Breast epithelium (tissue), 4 donors: ENCODE results near the gene EMILIN2. TPM values are rescaled to one million over a fixed set of nuclear protein-coding genes. Genes with fewer than 3 reads are reported as not detected.

Experiments used
- DNase-seq, 2 donors: peaks; one replicate each; pipeline ENCODE4 v3.0.0-alpha.2; 2019; ENCODE audit warnings: low spot score in 2 of 2
- H3K27ac ChIP-seq, 2 donors: fragments of 200-600 bp; sonication (generic) in 1 of 2; one replicate each; pipeline ENCODE4 v1.5.1; 2016 to 2019; ENCODE audit warnings: mild to moderate bottlenecking in 1 of 2
- H3K27me3 ChIP-seq, 2 donors: fragments of 200-600 bp; sonication (generic) in 1 of 2; one replicate each; pipeline versions ENCODE4 v1.5.1 to v1.6.0; 2017 to 2019; ENCODE audit warnings: control low read depth in 1 of 2, mild to moderate bottlenecking in 1 of 2
- H3K36me3 ChIP-seq: fragments of 200-600 bp; one replicate; pipeline ENCODE4 v1.5.1; 2019
- H3K4me1 ChIP-seq, 2 donors: fragments of 200-600 bp; sonication (generic); one replicate each; pipeline ENCODE4 v1.5.1; 2016 to 2019; ENCODE audit warnings: control low read depth in 1 of 2
- H3K4me3 ChIP-seq, 3 donors: fragments of 200-600 bp; sonication (generic); 1 replicate in 2 of 3; 2 replicates in 1 of 3; pipeline ENCODE4 v1.5.1; 2016 to 2019; ENCODE audit warnings: mild to moderate bottlenecking in 3 of 3, moderate library complexity in 2 of 3
- H3K9me3 ChIP-seq, 2 donors: fragments of 200-600 bp; sonication (generic) in 1 of 2; one replicate each; pipeline ENCODE4 v1.5.1; 2016 to 2019; ENCODE audit warnings: control low read depth in 1 of 2
- POLR2A ChIP-seq: fragments of 450-650 bp; IDR thresholded peaks from one replicate; pipeline ENCODE4 v1.6.1; 2016; ENCODE audit warnings: antibody characterized with exemption, mild to moderate bottlenecking, moderate library complexity
- POLR2AphosphoS5 ChIP-seq, 3 donors: sonication (generic); formaldehyde crosslinking; IDR thresholded peaks; one replicate each; pipeline ENCODE4 v1.6.1; 2017; ENCODE audit warnings: antibody characterized with exemption in 3 of 3
- intact Hi-C: fragments of 100-400 bp; cut with DNase I; formaldehyde crosslinking; loops from one replicate; pipeline ENCODE4 v1.15.1; 2023; ENCODE audit warnings: low total_unique reads
- total RNA-seq, 3 donors: library from RNA; depleted of rRNA; stranded (reverse); fragments of >200 nt; gene quantifications; one replicate each; pipeline ENCODE4 v1.1.0, GENCODE V29; 2016
- TF ChIP-seq, protein P1 (sequence below), 3 donors: fragments of 450-650 bp; IDR thresholded peaks; one replicate each; pipeline ENCODE4 v1.5.1; 2016 to 2017; ENCODE audit warnings: antibody characterized with exemption in 3 of 3, mild to moderate bottlenecking in 3 of 3, moderate library complexity in 3 of 3

EMILIN2 gene
- total RNA-seq, 3 donors from 2014 or later, result 23.9 to 45.1 (median 32.4) TPM

DNA sequence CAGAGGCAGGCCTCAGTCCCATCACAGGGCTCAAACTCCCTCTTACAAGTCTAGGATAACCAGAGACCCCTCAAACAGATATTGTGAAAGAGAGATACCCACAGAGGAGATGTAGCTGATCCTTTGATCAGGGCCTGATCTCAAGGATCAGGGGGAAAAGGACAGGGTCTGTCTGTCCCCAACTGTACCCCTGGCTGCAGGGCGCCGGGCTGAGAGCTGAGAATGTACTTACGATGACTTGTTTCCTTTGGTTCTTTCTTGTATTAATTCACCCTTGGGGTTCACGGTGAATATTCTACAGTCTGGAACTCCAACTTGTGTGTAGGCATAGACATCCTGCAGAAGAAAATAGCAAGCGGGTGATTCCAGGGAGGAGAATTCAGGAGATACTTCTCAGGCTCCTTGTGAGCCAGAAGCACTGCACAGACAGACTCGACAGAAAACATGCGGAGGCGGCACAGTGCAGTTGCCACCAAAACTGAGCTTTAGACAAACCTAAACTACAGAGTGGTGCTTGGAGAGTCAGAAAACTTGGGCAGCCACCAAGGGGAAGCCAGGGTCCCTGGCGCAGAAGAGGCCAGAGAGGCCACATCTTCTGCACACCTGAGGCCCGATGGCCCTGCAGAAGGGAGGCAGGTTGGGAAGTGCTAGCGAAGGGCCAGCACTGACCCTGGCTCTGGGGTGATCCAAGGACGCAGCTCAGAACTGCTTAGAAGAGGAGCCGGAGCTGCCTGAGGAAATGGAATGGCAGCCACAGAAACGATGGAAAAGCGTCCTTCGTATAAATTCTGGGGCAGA lies 73.9 kb downstream of the EMILIN2 start:
- no peaks in the 10 kb centered on the region for H3K4me1 ChIP-seq
- no peak for TF ChIP-seq POLR2AphosphoS5 (IDR thresholded peaks at IDR 0.05)
- no peak for TF ChIP-seq POLR2A
- TF ChIP-seq, protein P1, sequence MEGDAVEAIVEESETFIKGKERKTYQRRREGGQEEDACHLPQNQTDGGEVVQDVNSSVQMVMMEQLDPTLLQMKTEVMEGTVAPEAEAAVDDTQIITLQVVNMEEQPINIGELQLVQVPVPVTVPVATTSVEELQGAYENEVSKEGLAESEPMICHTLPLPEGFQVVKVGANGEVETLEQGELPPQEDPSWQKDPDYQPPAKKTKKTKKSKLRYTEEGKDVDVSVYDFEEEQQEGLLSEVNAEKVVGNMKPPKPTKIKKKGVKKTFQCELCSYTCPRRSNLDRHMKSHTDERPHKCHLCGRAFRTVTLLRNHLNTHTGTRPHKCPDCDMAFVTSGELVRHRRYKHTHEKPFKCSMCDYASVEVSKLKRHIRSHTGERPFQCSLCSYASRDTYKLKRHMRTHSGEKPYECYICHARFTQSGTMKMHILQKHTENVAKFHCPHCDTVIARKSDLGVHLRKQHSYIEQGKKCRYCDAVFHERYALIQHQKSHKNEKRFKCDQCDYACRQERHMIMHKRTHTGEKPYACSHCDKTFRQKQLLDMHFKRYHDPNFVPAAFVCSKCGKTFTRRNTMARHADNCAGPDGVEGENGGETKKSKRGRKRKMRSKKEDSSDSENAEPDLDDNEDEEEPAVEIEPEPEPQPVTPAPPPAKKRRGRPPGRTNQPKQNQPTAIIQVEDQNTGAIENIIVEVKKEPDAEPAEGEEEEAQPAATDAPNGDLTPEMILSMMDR (IDR thresholded peaks at IDR 0.05), result no peak
- H3K9me3 ChIP-seq, result no peaks in the 10 kb centered on the region
- H3K36me3 ChIP-seq, result peaks cover 5% of the 10 kb centered on the region
- H3K27ac ChIP-seq, result no peak overlapping the region
- H3K4me3 ChIP-seq, result no peak overlapping the region
- H3K27me3 ChIP-seq, result no peaks in the 10 kb centered on the region
- intact Hi-C loops, result no loop called here
- DNase-seq, result peak in 1 of 2 donors; percentile 2

DNA sequence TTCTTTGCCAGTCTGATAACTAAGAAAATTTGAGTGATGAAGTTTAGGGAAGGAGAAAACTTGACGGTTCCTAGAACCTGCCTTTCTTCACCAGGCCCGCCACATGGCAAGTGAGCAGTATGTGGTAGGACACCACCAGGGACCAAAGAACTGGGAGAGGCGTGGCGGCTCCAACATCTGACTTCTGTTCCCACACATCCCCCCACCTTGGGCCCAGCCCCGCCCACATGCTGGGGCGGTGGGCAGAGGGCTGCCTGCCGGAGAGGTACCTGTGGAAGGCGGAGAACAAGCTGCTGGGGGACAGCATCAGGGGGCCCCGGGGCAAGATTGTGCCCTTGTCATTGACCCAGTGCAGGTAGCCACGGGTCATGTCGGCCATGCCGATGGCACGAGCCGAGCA lies 75.0 kb downstream of the EMILIN2 start:
- TF ChIP-seq POLR2AphosphoS5 (IDR thresholded peaks at IDR 0.05) (no peak), POLR2A (no peak)
- TF ChIP-seq, protein P1 (IDR thresholded peaks at IDR 0.05), result no peak
- no peak overlapping the region for H3K4me3 ChIP-seq
- no peaks in the 10 kb centered on the region for H3K27me3 ChIP-seq
- no peaks in the 10 kb centered on the region for H3K4me1 ChIP-seq
- H3K36me3 ChIP-seq, result peaks cover 5% of the 10 kb centered on the region
- no peaks in the 10 kb centered on the region for H3K9me3 ChIP-seq
- peak in 1 of 2 donors; percentile 28 for DNase-seq
- no peak overlapping the region for H3K27ac ChIP-seq
- intact Hi-C loops, result no loop called here

DNA sequence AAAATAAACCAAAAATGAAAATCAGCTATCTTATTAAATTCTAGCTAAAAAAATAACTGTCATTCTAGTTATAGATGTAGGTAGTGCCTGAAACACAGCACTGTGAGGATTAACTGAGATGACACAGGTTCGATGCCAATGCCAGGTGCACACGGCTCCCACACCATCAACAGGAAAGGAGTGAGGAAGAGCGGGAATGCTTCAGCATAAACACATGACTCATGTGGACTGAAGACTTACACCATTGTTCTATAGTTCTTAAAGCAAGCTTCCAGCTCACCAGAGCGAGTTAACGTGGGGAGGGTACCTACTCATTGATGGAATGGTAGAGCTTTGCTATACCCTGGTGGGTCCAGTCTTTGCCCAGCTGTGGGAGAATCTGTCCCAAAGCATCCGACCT lies 76.7 kb downstream of the EMILIN2 start:
- TF ChIP-seq POLR2AphosphoS5 (IDR thresholded peaks at IDR 0.05), result no peak
- no peak for TF ChIP-seq POLR2A
- TF ChIP-seq, protein P1 (IDR thresholded peaks at IDR 0.05), result no peak
- intact Hi-C loops, result no loop called here
- peaks cover 5% of the 10 kb centered on the region for H3K36me3 ChIP-seq
- H3K27me3 ChIP-seq, result no peaks in the 10 kb centered on the region
- no peaks in the 10 kb centered on the region for H3K9me3 ChIP-seq
- H3K27ac ChIP-seq, result no peak overlapping the region
- no peaks in the 10 kb centered on the region for H3K4me1 ChIP-seq
- no peak for DNase-seq
- H3K4me3 ChIP-seq, result no peak overlapping the region

DNA sequence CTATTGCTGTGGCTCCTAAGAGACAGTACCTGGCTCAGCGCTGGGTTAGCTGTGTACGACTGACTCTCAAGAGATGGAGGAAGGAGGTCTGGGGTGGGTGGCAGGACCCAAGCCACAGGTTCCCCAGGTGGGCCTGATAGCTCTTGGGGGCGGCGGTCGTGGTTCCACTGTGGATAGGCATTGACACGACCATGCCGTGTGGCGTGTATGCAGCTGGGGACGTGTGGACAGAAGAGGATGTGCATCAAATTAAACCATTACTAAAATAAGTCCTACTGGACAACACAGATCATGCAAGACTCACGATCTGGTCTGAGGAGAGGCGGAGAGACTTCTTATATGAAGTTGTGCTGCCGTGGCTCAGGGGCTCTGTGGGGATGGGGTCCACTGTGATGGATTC lies 78.1 kb downstream of the EMILIN2 start:
- no peaks in the 10 kb centered on the region for H3K9me3 ChIP-seq
- intact Hi-C loops, result no loop called here
- H3K4me1 ChIP-seq, result no peaks in the 10 kb centered on the region
- TF ChIP-seq POLR2A (no peak), POLR2AphosphoS5 (IDR thresholded peaks at IDR 0.05) (no peak)
- TF ChIP-seq, protein P1 (IDR thresholded peaks at IDR 0.05), result no peak
- H3K27ac ChIP-seq, result no peak overlapping the region
- peak in 1 of 2 donors; percentile 37 for DNase-seq
- H3K36me3 ChIP-seq, result peaks cover 5% of the 10 kb centered on the region
- no peak overlapping the region for H3K4me3 ChIP-seq
- no peaks in the 10 kb centered on the region for H3K27me3 ChIP-seq

DNA sequence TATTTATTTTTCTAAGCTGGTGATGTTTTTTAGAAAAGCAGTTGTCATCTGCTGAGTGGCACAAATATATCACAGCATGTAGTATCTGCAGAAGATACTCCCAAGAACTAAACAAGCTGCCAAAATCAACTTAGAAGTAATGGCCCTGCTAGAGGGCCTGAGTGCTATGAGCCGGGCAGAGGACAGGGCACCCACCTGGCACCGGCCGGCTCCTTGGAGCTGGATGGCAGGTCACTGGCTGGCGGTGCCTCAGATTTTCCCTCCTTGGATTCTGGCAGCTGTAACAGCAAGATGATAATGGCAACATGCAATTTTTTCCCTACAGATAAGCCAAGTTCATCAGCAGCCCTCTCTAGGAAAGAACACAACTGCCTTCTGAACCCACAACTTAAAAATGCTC lies 79.7 kb downstream of the EMILIN2 start:
- TF ChIP-seq, protein P1 (IDR thresholded peaks at IDR 0.05), result no peak
- TF ChIP-seq POLR2A, result no peak
- no peak for TF ChIP-seq POLR2AphosphoS5 (IDR thresholded peaks at IDR 0.05)
- H3K27me3 ChIP-seq, result no peaks in the 10 kb centered on the region
- no peak overlapping the region for H3K27ac ChIP-seq
- no peak for DNase-seq
- no peaks in the 10 kb centered on the region for H3K4me1 ChIP-seq
- H3K9me3 ChIP-seq, result no peaks in the 10 kb centered on the region
- no peaks in the 10 kb centered on the region for H3K36me3 ChIP-seq
- no peak overlapping the region for H3K4me3 ChIP-seq
- intact Hi-C loops, result no loop called here
